Effector memory CD8-positive, alpha-beta T cell (primary cell): ENCODE measurements around the gene INHBB.
"Not testable (repeated sequence)": the region's sequence is repeated elsewhere in the genome, so short reads cannot be mapped to it uniquely, and the experiment has no call there.

ENCODE experiments used
- ATAC-seq: fragments of 150-1000 bp; cut with Tn5 transposase; replicated peaks from 2 replicates; pipeline ENCODE4 v1.10.0; 2021; ENCODE audit warnings: mild to moderate bottlenecking, moderate library complexity
- DNase-seq, 3 experiments: peaks; one replicate each; pipeline ENCODE4 v3.0.0; 2021
- H3K27ac Mint-ChIP-seq, 2 donors: one replicate each; pipeline ENCODE4 v1.8.0; 2022; ENCODE audit warnings: mild to moderate bottlenecking in 2 of 2, mixed read lengths in 2 of 2, moderate library complexity in 2 of 2
- H3K27me3 Mint-ChIP-seq, 2 donors: one replicate each; pipeline ENCODE4 v1.8.0; 2022; ENCODE audit warnings: mixed read lengths in 2 of 2
- H3K36me3 Mint-ChIP-seq: one replicate; pipeline ENCODE4 v1.8.0; 2022; ENCODE audit warnings: mild to moderate bottlenecking, moderate library complexity, mixed read lengths; ENCODE audit not compliant: insufficient read depth
- H3K4me1 Mint-ChIP-seq, 2 donors: one replicate each; pipeline ENCODE4 v1.8.0; 2022; ENCODE audit warnings: low read depth in 2 of 2, mixed read lengths in 2 of 2
- H3K4me3 Mint-ChIP-seq, 2 donors: one replicate each; pipeline ENCODE4 v1.8.0; 2022; ENCODE audit warnings: mild to moderate bottlenecking in 2 of 2, mixed read lengths in 2 of 2, moderate library complexity in 2 of 2
- H3K9me3 Mint-ChIP-seq, 2 donors: one replicate each; pipeline ENCODE4 v1.8.0; 2022; ENCODE audit warnings: mixed read lengths in 2 of 2

The INHBB gene

GRCh38 chr2:120310841-120311240 lies 35.1 kb upstream of the INHBB start:
- Mint-ChIP-seq H3K4me1 (peaks cover 4 to 10% of the 10 kb centered on the region in 2 donors), H3K27me3 (peaks cover 13 to 39% of the 10 kb centered on the region in 2 donors)
- not testable (repeated sequence) for H3K9me3 Mint-ChIP-seq, H3K4me3 Mint-ChIP-seq, DNase-seq, H3K27ac Mint-ChIP-seq, ATAC-seq, H3K36me3 Mint-ChIP-seq

- H3K4me1 Mint-ChIP-seq = peaks cover 4 to 10% of the 10 kb centered on the region in 2 donors
- H3K9me3 Mint-ChIP-seq = no peaks in the 10 kb centered on the region
- no peak for ATAC-seq
- H3K27me3 Mint-ChIP-seq = peaks cover 14 to 41% of the 10 kb centered on the region in 2 donors
- H3K27ac Mint-ChIP-seq = no peak overlapping the region
- H3K36me3 Mint-ChIP-seq = no peaks in the 10 kb centered on the region
- DNase-seq = no peak
- no peak overlapping the region for H3K4me3 Mint-ChIP-seq
Measured at GRCh38 chr2:120312076-120312475, 33.9 kb upstream of the INHBB start.

GRCh38 chr2:120312860-120313694 lies 32.9 kb upstream of the INHBB start:
- peak overlapping the region in 1 of 2 donors; percentile 75 for H3K27ac Mint-ChIP-seq
- H3K4me3 Mint-ChIP-seq = peak overlapping the region; percentile 65 to 66
- peak; percentile 78 for ATAC-seq
- H3K27me3 Mint-ChIP-seq = peaks cover 14 to 45% of the 10 kb centered on the region in 2 donors
- H3K9me3 Mint-ChIP-seq = no peaks in the 10 kb centered on the region
- H3K36me3 Mint-ChIP-seq = no peaks in the 10 kb centered on the region
- DNase-seq = peak; percentile 59 to 64 (median 62)
- H3K4me1 Mint-ChIP-seq = peaks cover 4 to 10% of the 10 kb centered on the region in 2 donors

GRCh38 chr2:120313695-120314615 lies 32.0 kb upstream of the INHBB start:
- peak overlapping the region in 1 of 2 donors; percentile 44 for H3K27ac Mint-ChIP-seq
- ATAC-seq (no peak), DNase-seq (no peak)
- H3K4me1 Mint-ChIP-seq = peaks cover 4 to 10% of the 10 kb centered on the region in 2 donors
- H3K27me3 Mint-ChIP-seq = peaks cover 14 to 54% of the 10 kb centered on the region in 2 donors
- peak overlapping the region; percentile 36 to 66 for H3K4me3 Mint-ChIP-seq
- no peaks in the 10 kb centered on the region for H3K9me3 Mint-ChIP-seq
- no peaks in the 10 kb centered on the region for H3K36me3 Mint-ChIP-seq

- peaks cover 4 to 10% of the 10 kb centered on the region in 2 donors for H3K4me1 Mint-ChIP-seq
- H3K27ac Mint-ChIP-seq = no peak overlapping the region
- peaks cover 14 to 57% of the 10 kb centered on the region in 2 donors for H3K27me3 Mint-ChIP-seq
- H3K36me3 Mint-ChIP-seq = no peaks in the 10 kb centered on the region
- H3K9me3 Mint-ChIP-seq = no peaks in the 10 kb centered on the region
- no peak for DNase-seq
- no peak for ATAC-seq
- no peak overlapping the region for H3K4me3 Mint-ChIP-seq
Measured at GRCh38 chr2:120314690-120315366, 31.1 kb upstream of the INHBB start.

GRCh38 chr2:120315367-120316033 lies 30.4 kb upstream of the INHBB start:
- peaks cover 4 to 10% of the 10 kb centered on the region in 2 donors for H3K4me1 Mint-ChIP-seq
- peaks cover 14 to 57% of the 10 kb centered on the region in 2 donors for H3K27me3 Mint-ChIP-seq
- peak overlapping the region in 1 of 2 donors; percentile 7 for H3K27ac Mint-ChIP-seq
- ATAC-seq (no peak), DNase-seq (no peak)
- H3K4me3 Mint-ChIP-seq = no peak overlapping the region
- H3K9me3 Mint-ChIP-seq = no peaks in the 10 kb centered on the region
- H3K36me3 Mint-ChIP-seq = no peaks in the 10 kb centered on the region

GRCh38 chr2:120316071-120316470 lies 29.9 kb upstream of the INHBB start:
- no peaks in the 10 kb centered on the region for H3K9me3 Mint-ChIP-seq
- H3K4me3 Mint-ChIP-seq = no peak overlapping the region
- peak overlapping the region in 1 of 2 donors; percentile 7 for H3K27ac Mint-ChIP-seq
- H3K27me3 Mint-ChIP-seq = peaks cover 14 to 57% of the 10 kb centered on the region in 2 donors
- H3K36me3 Mint-ChIP-seq = no peaks in the 10 kb centered on the region
- no peak for ATAC-seq
- H3K4me1 Mint-ChIP-seq = peaks cover 4 to 10% of the 10 kb centered on the region in 2 donors
- no peak for DNase-seq

- H3K9me3 Mint-ChIP-seq = no peaks in the 10 kb centered on the region
- ATAC-seq (no peak), DNase-seq (no peak)
- peaks cover 14 to 57% of the 10 kb centered on the region in 2 donors for H3K27me3 Mint-ChIP-seq
- H3K4me3 Mint-ChIP-seq = no peak overlapping the region
- H3K36me3 Mint-ChIP-seq = no peaks in the 10 kb centered on the region
- peaks cover 4 to 10% of the 10 kb centered on the region in 2 donors for H3K4me1 Mint-ChIP-seq
- no peak overlapping the region for H3K27ac Mint-ChIP-seq
Measured at GRCh38 chr2:120316528-120317179, 29.3 kb upstream of the INHBB start.

- no peak for ATAC-seq
- Mint-ChIP-seq H3K36me3 (no peaks in the 10 kb centered on the region), H3K27ac (no peak overlapping the region), H3K4me1 (peaks cover 4 to 12% of the 10 kb centered on the region in 2 donors), H3K9me3 (no peaks in the 10 kb centered on the region), H3K4me3 (no peak overlapping the region), H3K27me3 (peaks cover 14 to 55% of the 10 kb centered on the region in 2 donors)
- DNase-seq = no peak
Measured at GRCh38 chr2:120317180-120317533, 28.8 kb upstream of the INHBB start.

GRCh38 chr2:120317916-120318315 lies 28.0 kb upstream of the INHBB start:
- peaks cover 14 to 47% of the 10 kb centered on the region in 2 donors for H3K27me3 Mint-ChIP-seq
- no peak overlapping the region for H3K27ac Mint-ChIP-seq
- DNase-seq (no peak), ATAC-seq (no peak)
- peaks cover 4 to 8% of the 10 kb centered on the region in 2 donors for H3K4me1 Mint-ChIP-seq
- H3K4me3 Mint-ChIP-seq = no peak overlapping the region
- H3K9me3 Mint-ChIP-seq = no peaks in the 10 kb centered on the region
- H3K36me3 Mint-ChIP-seq = no peaks in the 10 kb centered on the region

GRCh38 chr2:120318626-120319025 lies 27.3 kb upstream of the INHBB start:
- DNase-seq = no peak
- H3K9me3 Mint-ChIP-seq = no peaks in the 10 kb centered on the region
- no peak overlapping the region for H3K4me3 Mint-ChIP-seq
- no peak for ATAC-seq
- H3K27me3 Mint-ChIP-seq = peaks cover 21 to 41% of the 10 kb centered on the region in 2 donors
- H3K27ac Mint-ChIP-seq = no peak overlapping the region
- peaks cover 4% of the 10 kb centered on the region in 2 donors for H3K4me1 Mint-ChIP-seq
- H3K36me3 Mint-ChIP-seq = no peaks in the 10 kb centered on the region

GRCh38 chr2:120319123-120319522 lies 26.8 kb upstream of the INHBB start:
- H3K36me3 Mint-ChIP-seq = no peaks in the 10 kb centered on the region
- H3K4me1 Mint-ChIP-seq = peaks cover 4% of the 10 kb centered on the region in 2 donors
- ATAC-seq (no peak), DNase-seq (no peak)
- H3K9me3 Mint-ChIP-seq = no peaks in the 10 kb centered on the region
- no peak overlapping the region for H3K27ac Mint-ChIP-seq
- H3K4me3 Mint-ChIP-seq = no peak overlapping the region
- peaks cover 24 to 41% of the 10 kb centered on the region in 2 donors for H3K27me3 Mint-ChIP-seq
